GM21786 (cell line): ENCODE measurements around the gene RNF187.
"Not testable (repeated sequence)": the region's sequence is repeated elsewhere in the genome, so short reads cannot be mapped to it uniquely, and the experiment has no call there.

Experiments
- ATAC-seq: cut with Tn5 transposase; IDR thresholded peaks from one replicate; pipeline ENCODE4 v1.9.1; 2021; ENCODE audit not compliant: unreplicated experiment

The RNF187 gene

DNA sequence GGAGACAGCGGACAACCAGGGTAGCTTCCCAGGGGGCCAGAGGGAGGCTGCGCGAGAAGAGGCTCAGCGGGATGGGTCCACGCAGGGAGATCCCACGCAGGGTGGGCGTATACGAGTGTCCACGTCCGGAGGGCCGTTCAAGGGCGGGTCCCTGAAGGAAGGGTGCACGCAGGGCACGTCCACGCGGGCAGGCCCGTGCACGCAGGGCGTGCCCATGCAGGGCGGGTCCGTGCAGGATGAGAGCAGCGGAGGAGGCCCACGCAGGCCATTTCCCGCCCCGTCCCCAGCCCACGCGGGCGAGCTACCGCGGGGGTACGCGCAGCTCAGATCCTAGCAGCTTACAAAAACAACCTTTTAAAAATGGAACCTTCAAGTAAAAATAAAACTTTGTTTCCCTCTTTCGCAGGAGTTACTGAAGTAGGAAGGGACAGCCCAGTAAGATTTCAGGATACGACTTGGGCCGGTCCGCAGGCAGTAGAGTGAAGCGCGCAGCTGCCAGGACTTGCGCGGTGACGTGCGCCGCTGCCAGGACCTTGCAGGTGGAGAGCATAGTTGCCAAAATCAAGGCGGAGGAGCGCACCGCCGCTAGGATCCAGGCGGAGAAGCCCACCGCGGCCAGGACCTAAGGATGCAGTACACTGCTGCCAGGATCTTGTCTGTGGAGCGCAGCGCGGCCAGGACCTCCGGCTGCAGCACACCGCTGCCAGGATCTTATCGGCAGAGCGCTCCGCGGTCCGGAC lies 416 bp upstream of the RNF187 start:
- peak; percentile 63 for ATAC-seq

DNA sequence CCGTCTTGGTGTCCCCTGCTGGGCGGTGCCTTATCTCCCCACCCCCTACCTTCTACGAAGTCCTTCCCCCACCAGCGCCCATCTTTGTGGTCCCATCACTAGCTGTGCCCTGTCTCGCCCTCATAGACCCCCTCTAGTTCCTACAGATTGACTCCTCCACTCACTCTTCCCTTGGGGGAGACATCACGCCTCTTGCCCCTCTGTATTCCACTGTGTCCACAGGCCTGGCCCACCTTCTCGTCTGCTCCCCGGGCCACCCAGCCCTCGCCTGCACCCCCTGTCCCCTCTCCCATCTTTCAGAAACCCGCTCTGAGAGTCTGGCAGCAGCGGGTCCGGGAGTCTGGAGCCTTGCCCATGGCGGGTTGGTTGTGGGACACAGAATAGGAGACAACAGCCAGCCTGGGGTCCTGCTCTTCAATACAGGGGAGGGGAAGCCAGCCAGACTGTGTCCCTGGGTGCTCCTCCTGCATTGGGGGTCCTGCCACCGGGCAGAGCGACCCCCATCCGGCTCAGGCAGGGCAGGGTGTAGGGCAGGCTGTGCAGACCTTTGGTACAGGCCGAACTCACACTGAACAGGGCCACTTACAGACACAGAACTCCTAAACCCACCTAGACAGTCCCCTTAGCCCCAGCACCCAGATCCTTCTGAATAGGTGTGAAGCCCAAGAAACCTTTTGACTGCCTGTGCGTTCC lies 1.1 kb downstream of the RNF187 start:
- no peak for ATAC-seq

DNA sequence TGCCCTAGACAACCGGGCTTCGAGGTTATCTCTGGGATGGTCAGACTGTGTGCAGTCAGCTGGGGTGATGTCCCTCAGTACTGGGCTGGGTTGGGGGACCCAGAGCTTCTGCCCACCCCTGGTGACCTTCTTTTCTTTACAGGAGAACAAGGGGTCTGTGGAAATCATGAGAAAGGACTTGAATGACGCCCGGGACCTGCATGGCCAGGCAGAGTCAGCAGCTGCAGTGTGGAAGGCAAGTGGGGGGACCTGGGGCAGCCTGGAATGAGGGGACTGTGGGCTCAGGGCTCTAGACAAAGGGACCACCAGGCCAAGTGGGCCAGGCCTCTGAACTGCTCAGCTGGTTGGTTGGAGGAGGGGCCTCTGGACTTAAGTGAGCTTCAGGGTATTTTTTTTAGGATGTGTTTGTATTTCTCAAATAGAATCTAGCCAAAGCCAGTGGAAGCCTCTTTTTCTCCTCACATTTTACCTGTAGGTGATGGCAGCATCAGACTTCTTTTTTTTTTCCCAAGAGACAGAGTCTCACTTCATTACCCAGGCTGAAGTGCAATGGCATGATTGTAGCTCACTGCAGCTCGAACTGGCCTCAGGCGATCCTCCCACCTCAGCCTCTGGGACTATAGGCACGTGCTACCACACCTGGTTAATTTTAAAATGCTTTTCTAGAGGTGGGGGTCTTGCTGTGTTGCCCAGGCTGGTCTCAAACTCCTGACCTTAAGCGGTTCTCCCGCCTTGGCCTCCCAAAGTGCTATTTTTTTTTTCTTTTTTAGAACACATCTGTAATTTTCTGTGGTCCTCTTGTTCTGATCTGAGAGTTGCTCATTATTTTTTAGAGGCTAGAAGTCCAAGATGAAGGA lies 1.9 kb downstream of the RNF187 start:
- ATAC-seq, result no peak

DNA sequence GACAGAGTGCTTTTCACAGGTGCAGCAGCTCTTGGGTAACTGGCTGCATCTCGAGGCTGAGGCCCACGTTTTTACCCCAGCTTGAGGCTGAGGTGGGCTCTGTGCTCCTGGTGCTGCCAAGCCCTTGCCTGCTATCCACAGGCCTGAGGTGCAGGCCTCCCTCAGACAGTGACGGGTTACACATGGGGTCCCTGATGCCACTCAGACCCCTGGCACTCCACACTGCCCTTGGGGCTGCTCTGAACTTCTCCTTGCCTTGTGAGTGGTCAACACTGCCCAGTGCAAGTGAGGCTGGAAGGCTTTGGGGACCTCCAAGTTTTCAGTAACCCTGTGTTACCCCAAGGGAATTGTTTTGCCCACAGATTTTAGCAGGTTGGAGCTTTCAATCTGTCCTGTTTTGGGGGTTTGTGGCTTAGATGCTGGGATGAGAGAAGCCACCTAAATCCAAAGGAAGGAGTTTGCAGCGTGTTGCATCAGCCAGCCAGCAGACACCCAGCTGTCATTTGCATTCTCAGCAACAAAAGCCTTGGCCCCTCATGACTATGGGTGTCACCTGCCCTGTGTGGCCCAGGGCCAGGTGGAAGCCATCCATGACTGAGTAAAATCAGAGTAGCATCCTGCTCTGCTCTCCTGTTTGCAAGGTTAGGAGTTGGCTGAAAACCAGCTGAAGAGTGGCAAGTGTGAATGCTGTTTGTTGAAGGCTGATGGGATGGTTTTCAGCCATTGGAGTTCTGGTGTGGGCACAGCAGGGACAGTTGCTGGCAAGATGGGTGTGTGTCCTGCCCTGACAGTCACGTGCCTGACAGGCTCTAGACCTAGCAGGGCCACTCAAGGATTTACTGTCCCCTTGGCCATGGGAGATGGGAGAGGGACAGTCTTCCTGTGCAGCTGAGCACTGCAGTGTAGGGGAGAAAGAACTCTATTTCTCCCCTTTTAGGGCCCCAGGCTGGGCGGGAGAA lies 3.2 kb downstream of the RNF187 start:
- no peak for ATAC-seq

DNA sequence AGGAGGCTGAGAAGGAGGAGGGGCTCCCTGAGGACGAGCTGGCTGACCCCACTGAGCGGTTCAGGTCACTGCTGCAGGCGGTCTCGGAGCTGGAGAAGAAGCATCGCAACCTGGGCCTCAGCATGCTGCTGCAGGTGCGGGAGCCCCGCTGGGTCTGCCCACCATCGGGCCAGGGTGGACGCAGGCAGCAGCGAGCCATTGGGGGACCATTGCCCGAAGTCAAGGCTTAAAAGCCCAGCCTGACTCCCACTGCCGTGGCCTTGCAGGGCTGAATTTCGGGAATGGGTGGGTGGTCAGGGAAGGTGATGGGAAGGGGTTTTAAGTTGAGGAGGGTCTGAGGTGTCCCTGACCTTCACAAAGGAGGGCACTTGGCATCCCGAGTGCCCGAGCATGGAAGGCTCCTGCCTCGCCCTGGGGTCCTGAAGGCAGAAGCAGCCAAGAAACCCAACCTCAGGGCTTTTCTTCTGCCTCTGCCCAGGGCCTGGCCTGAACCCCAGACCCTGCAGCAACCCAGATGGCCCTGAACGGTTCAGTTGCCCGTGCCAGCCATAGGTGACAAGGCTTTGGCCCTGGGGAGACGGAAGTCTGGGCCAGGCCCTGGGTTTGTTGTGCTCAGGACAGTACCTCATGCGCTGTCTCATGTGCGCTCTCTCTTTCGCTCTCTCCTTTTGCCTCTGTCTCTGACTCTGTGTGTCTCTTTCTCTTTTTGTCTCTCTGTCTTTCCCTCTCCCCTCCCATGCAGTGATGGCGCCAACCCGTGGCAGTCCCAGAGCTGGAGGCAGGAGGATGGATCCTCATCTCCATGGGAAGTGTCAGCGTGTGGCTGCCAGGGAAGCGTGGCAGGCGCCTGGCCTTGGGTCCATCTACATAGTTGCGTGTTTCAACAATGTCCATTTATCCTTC lies 6.2 kb downstream of the RNF187 start:
- ATAC-seq, result no peak

DNA sequence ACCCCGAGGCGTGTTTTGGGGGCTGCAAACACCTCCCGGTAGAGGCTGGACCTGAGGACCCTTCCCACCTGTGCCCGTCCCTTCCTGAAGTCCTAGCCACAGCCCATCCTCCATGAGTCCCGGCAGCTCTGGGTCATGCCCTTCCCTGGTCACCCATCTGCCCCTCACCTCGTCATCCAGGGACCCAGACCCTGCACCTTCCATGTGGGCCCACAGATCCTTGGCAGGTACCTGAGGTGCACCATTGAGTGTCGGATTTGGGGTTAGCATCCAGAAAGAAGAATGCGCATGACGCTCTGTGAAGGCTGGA lies 6.8 kb downstream of the RNF187 start:
- ATAC-seq, result no peak

DNA sequence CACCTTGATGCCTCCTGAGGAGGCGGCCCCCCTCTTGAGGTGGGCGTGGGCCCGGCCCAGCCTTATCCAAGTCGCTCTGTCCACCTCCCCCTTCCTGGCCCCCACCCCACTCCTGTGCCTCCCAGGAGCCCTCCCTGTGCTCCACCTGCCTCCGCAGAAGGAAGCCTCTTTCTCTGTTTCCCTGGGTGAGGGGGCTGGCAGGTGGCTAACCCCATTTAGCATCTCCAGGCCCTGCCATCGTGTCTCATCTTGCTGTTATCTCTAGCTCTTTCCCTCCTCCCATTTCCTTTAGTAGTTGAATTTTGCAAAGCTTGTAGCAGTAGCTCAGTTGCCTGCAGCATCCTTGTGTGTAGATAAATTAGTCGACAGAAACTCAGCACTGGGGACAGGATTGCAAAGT lies 7.2 kb downstream of the RNF187 start:
- ATAC-seq, result no peak

DNA sequence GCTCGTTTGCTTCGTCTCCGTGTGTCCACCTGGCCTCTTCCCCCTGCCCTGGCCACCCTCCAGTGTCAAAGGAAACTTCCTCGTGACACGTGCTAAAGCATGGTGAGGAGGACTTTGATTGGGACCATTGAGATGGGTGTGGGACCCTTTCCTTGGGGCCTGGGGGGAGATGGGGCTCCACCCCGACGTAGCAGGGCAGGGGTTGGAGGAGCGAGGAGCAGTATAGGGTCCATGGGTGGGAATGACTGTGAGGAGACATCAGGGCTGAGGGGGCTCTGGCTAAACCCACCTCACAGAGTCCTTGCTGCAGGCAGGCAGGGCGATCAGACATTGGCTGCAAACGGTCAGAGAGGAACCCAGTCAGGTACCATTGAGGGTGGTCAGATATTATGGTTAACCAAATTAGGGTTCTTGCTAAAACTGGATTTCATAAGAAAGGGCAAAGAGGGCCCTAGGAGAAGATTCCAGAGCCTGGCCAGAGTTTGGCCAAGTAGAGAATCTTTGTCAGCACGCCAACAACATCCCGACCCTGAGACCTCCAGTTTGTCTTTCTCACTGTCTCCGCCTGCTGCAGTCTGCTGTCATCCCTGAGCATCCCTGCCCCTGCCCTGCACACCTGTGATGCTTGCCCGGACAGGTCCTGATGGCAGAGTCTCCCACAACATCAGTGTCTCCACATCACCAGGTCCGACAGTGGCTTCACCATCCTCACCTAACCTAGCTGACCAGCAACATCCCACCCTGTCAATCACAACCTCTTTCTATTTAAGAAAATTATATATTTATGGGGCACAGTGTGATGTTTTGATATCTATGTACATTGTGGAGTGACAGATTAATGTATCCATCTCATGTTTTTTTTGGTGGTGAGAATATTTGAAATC lies 8.0 kb downstream of the RNF187 start:
- ATAC-seq, result no peak

DNA sequence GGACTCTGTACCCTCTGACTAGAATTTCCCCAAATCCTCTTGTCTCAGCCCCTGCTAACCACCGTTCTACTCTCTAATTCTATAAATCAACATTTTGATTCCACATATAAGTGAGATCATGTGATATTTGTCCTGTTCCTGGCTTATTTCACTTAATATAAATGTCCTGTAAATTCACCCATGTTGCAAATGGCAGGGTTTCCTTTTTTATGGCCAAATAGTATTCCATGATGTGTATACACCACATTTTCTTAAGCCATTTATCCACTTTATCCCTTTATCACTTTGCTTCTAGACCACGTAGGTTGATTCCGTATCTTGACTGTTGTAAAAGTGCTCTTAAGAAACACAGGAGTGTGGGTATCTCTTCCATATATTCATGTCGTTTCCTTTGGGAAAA lies 8.9 kb downstream of the RNF187 start:
- no peak for ATAC-seq

DNA sequence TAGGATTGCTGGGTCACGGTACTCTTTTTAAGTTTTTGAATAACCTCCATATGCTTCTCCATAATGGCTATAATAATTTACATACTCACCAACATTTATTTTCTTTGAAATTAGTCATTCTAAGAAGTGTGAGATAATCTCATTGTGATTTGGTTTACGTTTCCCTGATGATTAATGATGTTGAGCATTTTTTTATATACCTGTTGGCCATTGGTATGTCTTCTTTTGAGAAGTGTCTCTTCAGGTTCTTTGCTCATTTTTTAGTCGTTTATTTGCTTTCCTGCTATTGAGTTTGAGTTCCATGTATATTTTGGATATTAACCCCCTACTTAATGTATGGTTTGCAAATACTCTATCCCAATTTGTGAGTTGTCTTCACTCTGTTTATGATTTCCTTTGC lies 9.3 kb downstream of the RNF187 start:
- ATAC-seq, result no peak

DNA sequence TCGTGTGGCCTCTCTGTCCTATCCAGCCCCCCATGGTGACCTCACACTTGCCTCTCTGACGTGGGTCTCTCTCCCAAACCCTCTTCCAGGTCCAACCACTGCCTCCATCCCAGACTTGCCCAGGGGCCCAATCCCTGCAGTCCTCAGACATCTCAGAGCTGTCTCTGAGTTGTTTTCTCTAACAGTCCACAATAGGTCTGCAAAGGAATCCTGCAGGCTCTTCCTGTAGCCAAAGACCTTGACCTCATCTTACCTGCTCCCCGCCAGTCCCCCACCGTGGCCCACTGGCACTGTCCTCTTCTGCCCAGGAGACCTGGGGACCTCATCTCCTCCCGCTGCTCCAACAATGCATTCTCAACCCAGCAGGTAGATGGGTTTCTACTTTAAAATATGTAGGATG lies 10.0 kb downstream of the RNF187 start:
- no peak for ATAC-seq

DNA sequence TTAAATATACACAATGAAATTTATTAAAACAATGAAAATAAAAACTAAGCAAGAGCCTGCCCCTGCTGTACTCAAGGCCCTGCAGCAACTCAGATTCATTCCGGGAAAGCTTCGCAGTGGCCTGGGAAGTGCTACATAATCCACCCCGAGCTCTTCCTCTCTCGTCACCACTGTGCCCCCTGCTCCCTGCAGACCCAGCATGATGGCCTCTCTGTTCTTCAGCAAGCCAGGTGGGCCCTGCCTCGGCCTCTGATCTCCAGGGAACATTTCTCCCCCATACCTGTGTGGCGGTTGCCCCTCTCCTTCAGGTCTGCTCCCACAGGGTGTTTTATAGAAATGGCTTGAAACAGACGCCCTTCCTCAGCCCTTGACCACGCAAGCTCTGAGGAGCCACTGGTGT lies 10.6 kb downstream of the RNF187 start:
- no peak for ATAC-seq

DNA sequence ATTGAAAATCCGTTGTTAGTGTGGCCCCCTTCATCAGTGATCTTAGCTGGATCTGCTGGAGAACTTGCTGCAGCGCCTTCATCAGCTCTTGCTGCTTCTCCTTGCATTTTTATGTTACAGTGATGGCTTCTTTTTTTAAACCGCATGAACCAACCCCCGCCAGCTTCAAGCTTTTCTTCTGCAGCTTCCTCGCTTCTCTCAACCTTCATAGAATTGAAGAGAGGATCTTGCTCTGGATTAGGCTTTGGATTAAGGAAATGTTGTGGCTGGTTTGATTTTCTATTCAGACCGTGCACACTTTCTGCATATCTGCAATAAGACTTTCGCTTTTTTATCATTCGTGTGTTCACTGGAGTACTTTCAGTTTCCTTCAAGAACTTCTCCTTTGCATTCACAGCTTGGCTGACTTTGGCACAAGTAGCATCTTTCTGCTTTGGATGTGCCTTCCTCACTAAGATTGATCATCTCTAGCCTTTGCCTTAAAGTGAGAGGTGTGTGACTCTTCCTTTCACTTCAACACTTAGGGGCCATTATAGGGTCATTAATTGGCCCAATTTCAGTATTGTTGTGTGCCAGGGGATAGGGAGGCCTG lies 13.1 kb downstream of the RNF187 start:
- ATAC-seq, result no peak

DNA sequence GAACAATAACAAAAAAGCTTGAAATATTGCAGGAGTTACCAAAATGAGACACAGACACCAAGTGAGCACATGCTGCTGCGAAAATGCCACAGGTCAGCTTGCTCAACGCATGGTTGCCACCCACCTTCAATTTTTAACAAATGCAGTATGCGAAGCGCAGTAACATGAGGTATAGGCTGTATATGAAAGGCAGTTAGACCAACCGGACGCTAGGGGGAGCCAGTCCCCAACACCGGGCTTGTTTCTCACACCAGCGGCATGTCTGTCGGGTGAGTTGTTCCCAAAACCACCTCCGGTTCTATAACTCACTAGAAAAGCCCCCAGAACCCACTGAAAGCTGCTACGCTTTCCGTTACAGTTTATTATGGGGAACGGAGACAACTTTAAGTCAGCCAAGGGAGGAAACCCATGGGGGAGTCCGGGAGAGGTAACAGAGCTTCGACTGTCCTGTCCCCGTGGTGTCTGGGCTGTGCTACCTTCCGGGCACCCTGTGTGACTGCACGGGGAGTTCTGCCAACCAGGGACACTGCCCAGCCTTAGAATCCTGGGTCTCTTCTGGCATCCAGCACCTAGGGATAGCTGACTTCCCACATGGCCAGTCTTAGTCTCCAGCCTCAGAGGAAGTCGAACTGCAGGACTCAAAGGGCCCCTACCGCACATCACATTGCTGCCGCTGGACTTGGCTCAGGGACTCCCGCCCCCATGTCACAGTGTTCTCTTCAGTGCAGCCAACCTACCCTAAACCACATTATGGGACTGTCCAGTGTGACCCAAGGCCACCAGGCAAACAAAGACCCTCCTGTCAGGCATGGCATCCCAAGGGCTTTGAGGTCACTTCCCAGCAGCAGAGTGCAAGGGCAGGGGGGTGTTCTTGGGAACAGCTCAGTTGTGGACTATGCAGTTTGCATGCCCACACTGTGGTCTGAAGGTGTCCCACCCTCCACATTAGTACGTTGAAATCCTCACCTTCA lies 14.0 kb downstream of the RNF187 start:
- ATAC-seq, result peak; percentile 89

DNA sequence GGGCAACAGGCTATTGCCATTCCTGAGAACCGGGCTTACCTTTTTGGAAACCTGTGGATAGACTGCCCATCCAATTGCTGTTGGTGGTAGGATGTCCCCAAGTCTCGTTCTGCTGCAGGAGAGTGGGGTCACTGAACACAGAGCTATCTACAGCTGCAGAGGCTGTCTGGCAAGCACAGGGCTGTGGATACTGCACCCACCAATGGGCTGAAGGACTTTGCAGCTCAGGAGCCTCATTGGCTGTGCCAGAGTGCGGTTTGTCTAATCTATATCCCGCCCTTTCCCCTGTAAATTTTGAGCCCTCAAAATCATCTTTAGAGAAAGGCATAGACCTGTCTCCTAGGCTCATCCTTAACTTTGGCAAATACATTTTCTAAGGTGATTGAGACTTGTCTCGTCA lies 15.3 kb downstream of the RNF187 start:
- ATAC-seq, result no peak

DNA sequence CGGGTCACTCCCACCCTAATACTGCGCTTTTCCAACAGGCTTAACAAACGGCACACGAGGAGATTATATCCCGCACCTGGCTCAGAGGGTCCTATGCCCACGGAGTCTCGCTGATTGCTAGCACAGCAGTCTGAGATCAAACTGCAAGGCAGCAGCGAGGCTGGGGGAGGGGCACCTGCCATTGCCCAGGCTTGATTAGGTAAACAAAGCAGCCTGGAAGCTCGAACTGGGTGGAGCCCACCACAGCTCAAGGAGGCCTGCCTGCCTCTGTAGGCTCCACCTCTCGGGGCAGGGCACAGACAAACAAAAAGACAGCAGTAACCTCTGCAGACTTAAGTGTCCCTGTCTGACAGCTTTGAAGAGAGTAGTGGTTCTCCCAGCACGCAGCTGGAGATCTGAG lies 18.8 kb downstream of the RNF187 start:
- ATAC-seq, result not testable (repeated sequence)

DNA sequence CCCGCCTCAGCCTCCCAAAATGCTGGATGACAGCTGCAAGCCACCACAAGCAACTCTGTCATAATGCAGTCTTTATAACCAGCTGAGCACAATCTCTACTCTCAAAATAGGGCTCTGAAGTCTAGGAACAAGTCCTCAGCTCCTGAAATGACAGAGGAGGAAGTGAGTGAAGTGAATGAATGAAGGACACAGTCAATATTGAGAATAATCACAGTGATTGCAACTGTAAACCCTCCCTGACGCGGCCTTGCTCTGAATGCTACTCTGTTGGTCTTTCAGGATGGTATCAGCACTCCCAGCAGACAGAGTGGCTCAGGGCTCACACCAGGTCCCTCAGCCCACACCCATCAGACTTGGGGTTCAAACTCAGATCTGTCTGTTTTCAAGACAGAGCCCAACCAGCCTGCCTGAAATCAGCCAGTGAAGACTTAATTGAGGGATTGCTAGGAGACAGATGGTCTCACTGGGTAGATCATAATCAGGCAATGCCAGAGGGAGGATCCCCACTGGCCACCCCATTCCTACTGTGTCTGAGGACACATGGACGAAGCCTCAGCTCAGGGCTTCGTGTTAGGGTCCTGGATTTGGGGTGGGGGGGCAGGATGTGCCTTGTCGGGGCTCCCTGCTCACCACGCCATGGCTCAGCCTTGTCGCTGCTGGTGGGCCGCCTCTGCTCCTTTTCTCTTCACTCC lies 20.9 kb downstream of the RNF187 start:
- ATAC-seq, result no peak
